HG02759 (cell line): ENCODE results near the gene AMOTL2.

ENCODE experiments used
- ATAC-seq: cut with Tn5 transposase; IDR thresholded peaks from one replicate; pipeline ENCODE4 v1.9.1; 2021; ENCODE audit warnings: mild to moderate bottlenecking, moderate library complexity; ENCODE audit not compliant: unreplicated experiment

AMOTL2 gene

DNA sequence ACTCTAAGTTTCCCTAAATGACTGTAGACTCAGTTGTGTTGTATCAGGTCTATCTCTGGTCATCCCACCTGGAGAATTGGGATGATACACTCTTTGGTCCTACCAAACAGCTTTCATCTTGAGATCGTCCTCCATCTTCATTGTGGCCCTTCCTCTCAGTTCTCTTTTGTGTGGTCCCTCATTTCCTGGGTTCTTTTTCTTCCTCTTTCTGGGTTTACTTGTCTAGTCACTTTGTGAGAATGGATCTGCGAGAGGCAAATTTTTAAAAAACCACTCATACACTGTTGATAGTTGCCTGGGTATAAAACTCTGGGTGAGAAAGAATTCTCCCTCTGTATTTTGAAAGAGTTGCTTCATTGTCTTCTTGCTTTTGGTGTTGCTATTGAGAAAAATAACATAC, 6.0 kb upstream of the AMOTL2 start:
- no peak for ATAC-seq

DNA sequence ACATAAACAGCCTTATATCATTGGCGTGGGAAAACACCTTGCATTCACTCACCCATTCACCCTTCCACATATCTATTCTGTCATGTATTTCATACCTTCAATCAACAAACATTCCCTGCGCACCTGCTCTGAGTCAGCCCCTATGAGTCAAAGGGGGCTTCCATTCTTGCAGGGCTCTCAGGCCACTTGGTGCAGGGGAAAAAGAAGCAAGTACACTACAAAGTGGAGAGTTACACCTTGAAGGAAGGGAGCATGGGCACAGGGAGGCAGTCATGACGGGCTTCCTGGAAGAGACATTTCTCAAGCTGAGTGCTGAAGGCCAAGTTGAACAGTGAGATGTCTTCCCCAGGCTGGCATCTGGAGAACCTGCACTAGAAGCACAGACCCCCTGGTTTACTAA, 4.6 kb upstream of the AMOTL2 start:
- no peak for ATAC-seq

GRCh38 chr3:134378384-134378783, 4.1 kb upstream of the AMOTL2 start:
- no peak for ATAC-seq

DNA sequence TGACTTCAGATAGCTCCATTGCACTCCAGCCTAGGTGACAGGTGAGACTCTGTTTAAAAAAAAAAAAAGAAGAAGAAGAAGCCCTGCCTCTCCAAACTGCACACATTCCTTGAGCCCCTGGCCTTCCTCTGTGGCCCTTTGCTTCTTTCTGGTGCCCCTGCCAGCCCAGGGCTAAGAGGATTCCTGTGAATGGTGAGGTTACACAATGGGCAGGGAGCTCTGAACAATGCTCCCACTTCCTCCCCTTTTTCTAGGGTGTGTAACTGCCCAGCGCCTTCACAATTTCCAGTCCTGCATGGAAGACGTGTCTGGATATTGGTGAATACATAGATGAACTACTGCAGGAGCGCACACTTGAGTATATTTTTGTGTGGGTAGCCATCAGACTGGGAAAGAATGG, 3.6 kb upstream of the AMOTL2 start:
- no peak for ATAC-seq

GRCh38 chr3:134376786-134377426, 2.7 kb upstream of the AMOTL2 start:
- ATAC-seq: no peak

DNA sequence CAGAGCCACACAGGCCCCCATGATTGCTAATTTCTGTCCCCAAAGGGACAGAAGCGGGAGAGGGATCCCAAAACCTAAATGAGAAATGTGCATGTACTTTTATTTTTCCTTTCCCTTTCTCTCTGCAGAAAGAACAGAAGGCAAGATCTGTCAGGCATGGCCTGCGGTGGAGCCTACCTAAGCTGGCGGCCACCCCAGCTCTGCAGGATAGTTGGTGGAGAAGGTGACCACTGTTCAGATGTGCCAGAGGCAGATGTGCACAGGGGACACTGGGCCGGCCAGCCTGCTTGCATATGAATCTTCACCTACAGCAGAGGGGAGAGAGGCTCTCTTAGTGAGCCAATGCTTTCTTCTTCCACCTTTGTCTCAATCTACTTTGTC, 2.1 kb upstream of the AMOTL2 start:
- no peak for ATAC-seq

- no peak for ATAC-seq
Observed at GRCh38 chr3:134375582-134376384, 1.5 kb upstream of the AMOTL2 start.

- ATAC-seq: no peak
Observed at GRCh38 chr3:134374791-134375581, 739 bp upstream of the AMOTL2 start.

DNA sequence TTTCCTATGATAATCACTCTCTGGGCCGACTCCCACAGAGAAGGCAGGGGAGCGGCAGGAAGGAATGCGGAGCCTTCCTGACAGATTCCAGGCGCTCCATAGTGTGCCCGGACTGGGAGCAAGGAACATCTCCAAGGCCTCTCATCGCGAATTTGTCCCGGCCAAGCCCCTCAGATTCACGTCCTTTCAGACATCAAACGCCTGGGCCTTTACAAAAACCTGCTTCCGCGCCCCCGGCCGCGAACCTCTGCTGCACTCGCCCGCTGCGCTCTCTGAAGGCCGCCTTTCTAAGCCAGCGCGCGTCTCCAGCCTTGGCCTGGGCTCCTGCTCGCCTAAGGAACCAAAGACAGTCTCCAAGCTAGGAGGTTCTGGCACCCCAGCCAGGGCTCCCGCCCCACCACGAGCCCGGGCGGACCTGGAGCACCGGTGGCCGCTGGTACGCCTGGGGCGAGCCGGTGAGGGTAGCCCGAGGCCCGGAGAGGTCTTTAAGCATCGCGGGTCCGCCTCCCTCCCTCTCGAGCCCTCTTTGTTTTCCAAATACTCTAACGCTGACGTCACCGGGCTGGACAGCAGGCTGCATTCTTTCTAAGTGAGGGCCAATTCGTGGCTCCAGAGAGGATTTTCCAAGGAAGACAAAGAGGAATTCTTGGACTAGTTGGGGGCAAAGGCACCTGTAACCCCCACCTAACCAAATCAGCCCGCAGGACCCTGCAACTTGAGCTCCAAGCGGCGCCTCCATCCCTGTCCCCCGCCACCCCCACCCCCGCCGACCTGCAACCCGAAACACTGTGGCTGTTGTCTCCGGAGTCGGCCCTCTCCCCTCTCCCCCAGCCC, 759 bp downstream of the AMOTL2 start:
- ATAC-seq: no peak

GRCh38 chr3:134372396-134373270, 1.6 kb downstream of the AMOTL2 start:
- ATAC-seq: no peak

DNA sequence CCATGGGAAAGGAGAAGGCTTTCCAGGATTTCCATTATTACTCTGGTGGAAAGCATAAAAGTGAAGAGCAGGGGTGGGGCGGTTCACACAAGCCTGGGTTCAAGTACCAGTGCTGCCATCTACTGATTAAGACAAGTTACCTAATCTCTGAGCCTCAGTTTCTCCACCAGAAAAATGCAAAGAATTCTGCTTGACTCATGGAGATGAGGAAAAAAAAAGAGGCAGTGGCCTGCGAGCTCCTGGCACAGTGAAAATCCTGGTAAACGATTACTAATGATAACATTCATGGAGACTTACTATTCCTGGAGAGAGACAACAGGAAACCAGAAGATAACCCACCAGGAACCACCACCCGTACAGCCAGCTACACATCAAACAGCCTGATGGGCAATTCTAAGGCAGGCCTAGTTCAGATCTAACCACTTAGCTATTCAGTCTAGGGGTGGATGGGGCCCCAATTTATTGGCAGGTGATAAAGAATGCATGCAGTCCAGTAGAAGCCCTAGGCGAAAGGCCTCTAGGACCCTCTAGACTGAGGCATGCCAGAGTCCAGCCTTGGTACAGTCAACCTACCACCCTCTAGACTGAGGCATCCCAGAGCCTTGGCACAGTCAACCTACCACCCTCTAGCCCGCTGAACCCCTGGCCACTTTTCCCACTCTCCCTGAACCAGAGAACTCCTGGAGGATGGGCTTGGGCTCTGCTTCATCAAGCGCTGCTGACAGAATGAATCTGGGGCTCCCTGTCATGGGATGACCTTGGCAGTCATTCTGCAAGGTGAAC, 2.5 kb downstream of the AMOTL2 start:
- no peak for ATAC-seq

DNA sequence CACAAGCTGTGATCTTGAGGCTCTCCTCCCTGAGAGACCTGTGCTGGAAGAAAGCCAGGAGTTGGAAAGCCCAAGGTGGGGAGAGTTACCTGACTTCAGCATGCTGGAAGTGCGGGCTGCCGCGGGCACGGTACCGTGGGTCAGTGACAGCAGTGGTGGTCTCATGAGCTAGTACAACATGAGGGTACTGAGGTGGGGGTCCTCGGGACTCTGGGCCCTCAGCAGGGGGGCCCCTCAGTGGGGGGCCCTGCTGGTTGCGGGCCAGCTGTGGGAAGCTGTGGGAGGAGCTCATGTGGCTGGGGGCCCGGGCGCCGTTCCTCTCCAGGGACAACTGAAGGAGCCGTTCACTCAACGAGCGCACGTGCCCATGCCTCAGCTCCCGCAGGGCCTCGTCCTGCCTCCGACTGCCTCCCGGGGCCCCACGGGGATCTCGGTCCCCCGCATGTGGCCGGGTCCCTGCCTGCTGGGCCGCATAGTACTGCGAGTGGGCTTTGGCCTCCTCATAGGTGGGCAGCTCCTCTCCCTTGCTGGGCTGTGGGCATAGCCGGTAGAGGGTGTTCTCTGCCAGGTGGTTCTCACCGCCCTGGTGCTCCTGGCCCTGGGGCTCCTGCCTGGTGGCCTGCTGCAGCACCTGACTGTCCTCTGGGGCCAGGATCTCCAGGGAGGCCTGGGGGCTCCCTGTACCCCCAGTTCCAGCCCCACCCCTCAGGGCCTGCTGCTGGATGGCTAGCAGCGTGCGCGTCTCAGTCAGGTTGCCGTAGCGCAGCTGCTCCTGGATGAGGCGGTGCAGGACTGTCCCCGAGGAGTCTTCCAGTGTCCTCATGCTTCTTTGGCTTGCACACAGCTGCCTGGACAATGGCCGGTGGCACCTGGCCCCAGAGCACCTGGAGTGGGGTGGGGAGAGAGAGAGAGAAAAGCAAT, 3.4 kb downstream of the AMOTL2 start:
- ATAC-seq: no peak

DNA sequence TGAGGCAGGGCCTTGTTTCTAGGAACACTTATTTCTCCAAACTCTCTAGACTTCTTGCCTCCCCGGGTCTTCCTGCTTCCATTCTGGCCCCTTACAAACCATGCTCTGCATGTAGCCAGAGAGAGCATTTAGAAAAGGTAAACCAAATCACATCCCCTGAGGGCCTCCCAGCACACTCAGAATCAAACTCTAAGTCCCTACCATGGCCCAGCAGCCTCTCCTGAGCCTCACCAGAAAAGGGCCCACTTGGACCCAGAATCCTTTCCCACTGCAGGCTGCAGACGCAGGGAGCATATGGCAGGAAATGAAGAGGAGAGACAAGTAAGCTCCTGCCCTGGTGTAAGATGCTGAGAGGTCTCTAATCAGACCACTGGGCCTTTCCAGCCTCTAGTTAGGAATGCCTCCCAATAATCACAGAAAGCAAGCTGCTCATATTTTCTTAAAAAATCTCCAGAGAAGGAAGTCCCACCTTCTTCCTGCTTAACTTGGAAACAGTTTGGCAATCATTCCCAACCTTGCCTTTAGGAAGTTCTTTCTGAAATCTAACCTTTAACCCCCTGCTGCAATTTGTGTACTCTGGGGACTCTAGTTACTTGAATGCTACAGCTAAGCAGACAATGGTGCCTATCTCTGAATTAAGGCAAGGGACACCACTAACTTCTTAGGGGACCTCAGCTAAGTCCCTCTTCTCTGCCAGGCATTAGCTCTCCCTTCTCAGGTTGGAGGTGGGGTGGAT, 4.2 kb downstream of the AMOTL2 start:
- no peak for ATAC-seq

DNA sequence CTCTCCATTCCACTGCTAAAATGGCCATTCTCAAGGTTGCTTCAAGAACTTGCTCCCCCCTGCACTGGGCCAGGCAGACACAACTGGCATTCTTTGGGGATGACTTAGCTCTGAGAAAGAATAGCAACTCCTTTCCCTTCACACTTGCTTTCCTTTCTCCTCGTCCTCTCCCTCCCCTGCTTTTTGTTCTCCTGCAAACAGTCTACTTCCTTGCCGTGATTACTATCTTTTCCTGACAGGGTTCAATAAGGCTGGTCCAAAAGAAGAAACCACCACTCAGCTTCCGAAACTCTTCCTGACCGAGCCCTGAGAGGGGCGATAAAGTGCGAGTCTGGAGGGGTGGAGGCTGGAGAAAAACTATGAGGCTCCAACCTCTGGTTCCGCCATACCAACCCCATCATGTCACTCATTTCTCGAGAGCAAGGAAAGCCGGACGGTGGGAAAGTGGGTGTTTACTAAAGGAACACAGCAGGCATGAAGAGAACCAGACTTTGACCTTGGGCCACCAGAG, 5.0 kb downstream of the AMOTL2 start:
- no peak for ATAC-seq

DNA sequence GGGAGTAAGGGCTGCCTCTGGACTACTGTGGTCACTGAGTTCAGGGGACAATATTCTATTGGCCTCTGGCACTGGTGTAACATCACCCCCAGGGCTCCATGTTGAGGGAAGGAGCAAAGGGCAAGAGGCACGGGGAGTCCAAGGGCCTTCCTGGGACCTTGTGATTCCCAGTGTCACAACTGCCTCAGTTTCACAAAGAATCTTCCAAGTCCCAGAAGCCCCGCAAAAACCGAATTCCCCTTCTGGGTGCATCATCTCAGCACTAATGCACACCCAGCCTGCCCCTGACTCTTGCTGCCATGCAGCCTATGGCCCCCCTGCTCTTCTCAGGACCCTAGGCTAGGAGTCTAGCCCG, 5.5 kb downstream of the AMOTL2 start:
- no peak for ATAC-seq

DNA sequence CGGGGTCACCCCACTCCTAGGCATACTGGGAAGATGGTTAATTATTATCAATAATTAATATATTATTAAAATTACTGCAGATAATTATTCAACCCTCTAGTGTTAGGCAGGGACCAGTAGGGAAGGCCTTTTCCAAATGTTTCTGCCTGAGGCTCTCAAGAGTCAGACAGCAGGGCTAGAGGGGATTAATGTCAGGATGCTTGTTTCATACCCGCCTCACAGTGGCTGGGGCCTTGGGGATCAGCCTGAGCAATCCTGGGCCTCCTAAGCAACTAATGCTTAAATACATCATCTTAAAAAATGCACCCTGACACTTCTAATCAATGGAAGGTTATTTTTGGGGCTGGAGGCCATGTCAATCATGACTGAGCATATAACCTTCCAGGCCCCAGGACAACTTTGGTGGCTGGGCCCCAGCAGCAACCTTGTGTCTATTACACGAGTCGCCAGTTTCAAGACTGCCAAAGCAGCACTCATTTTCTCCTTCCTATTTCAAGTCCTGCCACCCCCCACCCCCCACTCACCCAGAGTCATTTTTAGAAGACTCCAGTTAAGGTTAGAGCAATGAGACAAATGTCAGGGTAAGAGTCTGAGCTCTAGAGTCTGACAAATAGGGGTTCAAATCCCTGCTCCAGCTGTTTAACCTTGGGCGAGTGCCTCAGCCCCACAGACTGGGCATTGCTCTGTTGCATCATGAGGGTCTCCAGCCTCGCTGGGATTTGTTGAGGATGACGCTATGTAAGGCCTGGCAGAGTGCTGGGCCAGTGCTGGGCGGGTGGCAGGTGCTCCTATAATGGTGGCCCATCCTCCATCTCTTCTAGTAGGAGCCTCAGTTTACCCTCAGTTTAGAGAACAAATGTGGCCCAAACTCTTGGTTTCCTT, 6.1 kb downstream of the AMOTL2 start:
- no peak for ATAC-seq
